ENCODE measurements around the gene NCAN. TPM values are rescaled to one million over a fixed set of nuclear protein-coding genes. Genes with fewer than 3 reads are reported as not detected.

The NCAN gene
- not detected for total RNA-seq
- total RNA-seq (2013): not detected

- ATAC-seq (no peak), DNase-seq (no peak)
- peaks cover 15% of the 10 kb centered on the region for H3K4me1 ChIP-seq (ENCODE audit: control insufficient read depth, insufficient read depth, low read length)
- Mint-ChIP-seq H3K27ac (no peak within 1 kb of the TSS), H3K4me3 (no peak within 1 kb of the TSS), H3K9me3 (peaks cover 0 to 5% of the 10 kb centered on the region in 2 donors), H3K4me1 (peaks cover 12% of the 10 kb centered on the region in 2 donors), H3K36me3 (no peaks in the 10 kb centered on the region), H3K27me3 (ENCODE audit: low read depth in 2 of 2) (peaks cover 27 to 35% of the 10 kb centered on the region in 2 donors)
- no peaks in the 10 kb centered on the region for H3K36me3 ChIP-seq (ENCODE audit: control insufficient read depth, insufficient read depth, low read length)
- intact Hi-C loops (cut with micrococcal nuclease): no loop called here
- peaks cover 31% of the 10 kb centered on the region for H3K27me3 ChIP-seq (ENCODE audit: control insufficient read depth, insufficient read depth, low read length)
- H3K4me3 ChIP-seq (ENCODE audit: low read length): no peak within 1 kb of the TSS
- H3K27ac ChIP-seq (ENCODE audit: low read length): no peak within 1 kb of the TSS
- H3K9me3 ChIP-seq (ENCODE audit: control insufficient read depth, insufficient read depth, low read length): no peaks in the 10 kb centered on the region
- WGBS (ENCODE audit: insufficient coverage): 12% methylated on average over 54 of the region's 54 CpGs
- no peak for TF ChIP-seq CTCF (IDR thresholded peaks at IDR 0.05)
Measured at GRCh38 chr19:19211499-19212420, at the start of gene NCAN. NCAN (plus strand) TSS chr19:19211958; CDS start chr19:19216954, 4,996 bp downstream.

GRCh38 chr19:19162495-19162894 is 49.3 kb upstream of the NCAN start:
- Histone ChIP-seq H3K27ac (ENCODE audit: low read length) (no peak overlapping the region), H3K4me1 (ENCODE audit: control insufficient read depth, insufficient read depth, low read length) (peaks cover 5% of the 10 kb centered on the region), H3K9me3 (ENCODE audit: control insufficient read depth, insufficient read depth, low read length) (no peaks in the 10 kb centered on the region), H3K4me3 (ENCODE audit: low read length) (no peak overlapping the region), H3K36me3 (ENCODE audit: control insufficient read depth, insufficient read depth, low read length) (no peaks in the 10 kb centered on the region), H3K27me3 (ENCODE audit: control insufficient read depth, insufficient read depth, low read length) (no peaks in the 10 kb centered on the region)
- DNase-seq (no peak), ATAC-seq (no peak)
- peaks cover 0 to 8% of the 10 kb centered on the region in 2 donors for H3K4me1 Mint-ChIP-seq
- 89% methylated on average over 7 of the region's 7 CpGs for whole genome bisulfite sequencing (ENCODE audit: insufficient coverage)
- H3K4me3 Mint-ChIP-seq: no peak overlapping the region
- H3K27ac Mint-ChIP-seq: no peak overlapping the region
- H3K36me3 Mint-ChIP-seq: no peaks in the 10 kb centered on the region
- H3K27me3 Mint-ChIP-seq (ENCODE audit: low read depth in 2 of 2): peaks cover 0 to 3% of the 10 kb centered on the region in 2 donors
- TF ChIP-seq CTCF (IDR thresholded peaks at IDR 0.05): no peak
- intact Hi-C loops (cut with micrococcal nuclease): no loop called here
- H3K9me3 Mint-ChIP-seq: no peaks in the 10 kb centered on the region

DNA sequence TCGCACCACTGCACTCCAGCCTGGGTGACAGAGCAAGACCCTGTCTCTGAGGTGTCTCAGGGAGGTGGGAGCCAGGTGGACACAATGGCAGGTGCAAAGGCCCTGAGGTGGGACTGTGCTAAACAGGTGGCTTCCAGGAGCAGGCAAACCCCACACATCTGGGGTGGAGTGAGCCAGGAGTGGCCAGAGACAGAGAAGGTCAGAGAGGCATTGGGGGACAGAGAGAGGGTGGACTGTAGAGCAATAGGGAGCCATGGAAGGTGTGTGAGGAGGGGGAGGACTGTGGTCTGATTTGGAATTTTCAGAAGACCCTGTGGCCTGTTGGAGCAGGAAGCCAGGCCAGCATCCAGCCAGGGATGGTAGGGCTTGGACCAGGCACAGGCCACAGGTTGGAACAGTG is 46.4 kb upstream of the NCAN start:
- Histone ChIP-seq H3K4me1 (ENCODE audit: control insufficient read depth, insufficient read depth, low read length) (peaks cover 14% of the 10 kb centered on the region), H3K27ac (ENCODE audit: low read length) (no peak overlapping the region), H3K9me3 (ENCODE audit: control insufficient read depth, insufficient read depth, low read length) (no peaks in the 10 kb centered on the region), H3K4me3 (ENCODE audit: low read length) (no peak overlapping the region), H3K27me3 (ENCODE audit: control insufficient read depth, insufficient read depth, low read length) (no peaks in the 10 kb centered on the region), H3K36me3 (ENCODE audit: control insufficient read depth, insufficient read depth, low read length) (no peaks in the 10 kb centered on the region)
- Mint-ChIP-seq H3K36me3 (no peaks in the 10 kb centered on the region), H3K4me1 (peaks cover 10 to 18% of the 10 kb centered on the region in 2 donors), H3K27me3 (ENCODE audit: low read depth in 2 of 2) (peaks cover 0 to 6% of the 10 kb centered on the region in 2 donors), H3K9me3 (no peaks in the 10 kb centered on the region), H3K27ac (no peak overlapping the region), H3K4me3 (no peak overlapping the region)
- no peak for DNase-seq
- ATAC-seq: no peak
- 92% methylated on average over 1 of the region's 1 CpG for WGBS (ENCODE audit: insufficient coverage)
- TF ChIP-seq CTCF (IDR thresholded peaks at IDR 0.05): no peak
- intact Hi-C loops (cut with micrococcal nuclease): no loop called here

Data from natural killer cell (primary cell).